GM23338 (cell line): Measurements from ENCODE around the gene GCNT2.

Experiments
- EZH2 ChIP-seq: fragments of 200-600 bp; sonication (generic); IDR thresholded peaks from one replicate; pipeline ENCODE4 v1.8.0; 2017; ENCODE audit warnings: antibody characterized with exemption, mild to moderate bottlenecking, low read depth; ENCODE audit not compliant: unreplicated experiment
- EZH2phosphoT487 ChIP-seq: fragments of 200-600 bp; sonication (generic); IDR thresholded peaks from one replicate; pipeline ENCODE4 v1.8.1; 2018; ENCODE audit warnings: antibody characterized with exemption; ENCODE audit not compliant: unreplicated experiment
- JUNB ChIP-seq: IDR thresholded peaks from one replicate; pipeline ENCODE4 v1.6.1; 2016; ENCODE audit warnings: antibody characterized with exemption; ENCODE audit not compliant: unreplicated experiment
- TF ChIP-seq, protein P1 (sequence below), 2 experiments: fragments of 200-600 bp in 1 of 2; sonication (generic) in 1 of 2; conservative IDR thresholded peaks; 2 replicates each; pipeline versions ENCODE4 v1.5.1 to v1.6.1; 2016 to 2017; ENCODE audit warnings: antibody characterized with exemption in 2 of 2, low read depth in 2 of 2, mild to moderate bottlenecking in 2 of 2, moderate library complexity in 1 of 2
- TF ChIP-seq, protein P2 (sequence below): IDR thresholded peaks from one replicate; pipeline ENCODE4 v1.6.1; 2018; ENCODE audit warnings: antibody characterized with exemption; ENCODE audit not compliant: unreplicated experiment

DNA sequence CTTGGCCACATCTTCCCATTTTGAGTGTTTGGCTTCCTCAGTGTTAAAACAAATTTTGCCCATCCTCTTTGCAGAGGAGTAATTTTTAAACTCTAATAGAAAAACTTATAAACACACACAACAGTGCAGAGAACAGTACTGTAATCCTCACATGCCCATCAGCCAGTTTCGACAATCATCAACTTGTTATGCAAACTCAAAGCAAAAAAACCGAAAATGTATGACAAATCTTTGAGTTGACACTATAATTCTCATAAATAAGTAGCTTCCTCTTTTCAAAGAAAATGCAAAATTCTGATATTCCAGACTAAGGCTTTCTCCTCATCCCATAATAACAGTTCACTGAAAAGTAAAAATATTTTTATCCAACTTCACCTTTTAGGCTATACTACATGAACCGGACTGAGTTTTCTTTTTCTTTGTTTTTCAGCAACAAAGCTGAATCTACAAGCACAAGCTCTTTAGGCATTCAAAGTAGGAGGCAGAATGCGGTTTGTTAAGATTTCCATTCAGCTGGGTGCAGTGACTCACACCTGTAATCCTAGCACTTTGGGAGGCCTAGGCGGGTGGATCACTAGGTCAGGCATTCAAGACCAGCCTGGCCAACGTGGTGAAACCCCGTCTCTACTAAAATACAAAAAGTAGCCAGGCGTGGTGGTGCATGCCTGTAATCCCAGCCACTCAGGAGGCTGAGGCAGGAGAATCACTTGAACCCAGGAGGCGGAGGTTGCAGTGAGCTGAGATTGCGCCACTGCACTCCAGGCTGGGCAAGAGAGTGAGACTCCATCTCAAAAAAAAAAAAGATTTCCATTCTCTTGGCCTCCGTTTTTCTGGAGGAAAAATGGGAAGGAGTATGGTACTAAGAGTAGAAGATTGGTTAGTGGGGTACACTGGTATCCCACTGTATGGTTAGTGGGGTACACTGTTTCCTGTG lies 74.8 kb downstream of the GCNT2 start:
- no peak for TF ChIP-seq EZH2
- TF ChIP-seq JUNB: no peak
- no peak for TF ChIP-seq EZH2phosphoT487
- TF ChIP-seq, protein P1, sequence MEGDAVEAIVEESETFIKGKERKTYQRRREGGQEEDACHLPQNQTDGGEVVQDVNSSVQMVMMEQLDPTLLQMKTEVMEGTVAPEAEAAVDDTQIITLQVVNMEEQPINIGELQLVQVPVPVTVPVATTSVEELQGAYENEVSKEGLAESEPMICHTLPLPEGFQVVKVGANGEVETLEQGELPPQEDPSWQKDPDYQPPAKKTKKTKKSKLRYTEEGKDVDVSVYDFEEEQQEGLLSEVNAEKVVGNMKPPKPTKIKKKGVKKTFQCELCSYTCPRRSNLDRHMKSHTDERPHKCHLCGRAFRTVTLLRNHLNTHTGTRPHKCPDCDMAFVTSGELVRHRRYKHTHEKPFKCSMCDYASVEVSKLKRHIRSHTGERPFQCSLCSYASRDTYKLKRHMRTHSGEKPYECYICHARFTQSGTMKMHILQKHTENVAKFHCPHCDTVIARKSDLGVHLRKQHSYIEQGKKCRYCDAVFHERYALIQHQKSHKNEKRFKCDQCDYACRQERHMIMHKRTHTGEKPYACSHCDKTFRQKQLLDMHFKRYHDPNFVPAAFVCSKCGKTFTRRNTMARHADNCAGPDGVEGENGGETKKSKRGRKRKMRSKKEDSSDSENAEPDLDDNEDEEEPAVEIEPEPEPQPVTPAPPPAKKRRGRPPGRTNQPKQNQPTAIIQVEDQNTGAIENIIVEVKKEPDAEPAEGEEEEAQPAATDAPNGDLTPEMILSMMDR (conservative IDR thresholded peaks at IDR 0.05; ENCODE audit: low read depth in 2 of 2): no peak
- TF ChIP-seq, protein P2, sequence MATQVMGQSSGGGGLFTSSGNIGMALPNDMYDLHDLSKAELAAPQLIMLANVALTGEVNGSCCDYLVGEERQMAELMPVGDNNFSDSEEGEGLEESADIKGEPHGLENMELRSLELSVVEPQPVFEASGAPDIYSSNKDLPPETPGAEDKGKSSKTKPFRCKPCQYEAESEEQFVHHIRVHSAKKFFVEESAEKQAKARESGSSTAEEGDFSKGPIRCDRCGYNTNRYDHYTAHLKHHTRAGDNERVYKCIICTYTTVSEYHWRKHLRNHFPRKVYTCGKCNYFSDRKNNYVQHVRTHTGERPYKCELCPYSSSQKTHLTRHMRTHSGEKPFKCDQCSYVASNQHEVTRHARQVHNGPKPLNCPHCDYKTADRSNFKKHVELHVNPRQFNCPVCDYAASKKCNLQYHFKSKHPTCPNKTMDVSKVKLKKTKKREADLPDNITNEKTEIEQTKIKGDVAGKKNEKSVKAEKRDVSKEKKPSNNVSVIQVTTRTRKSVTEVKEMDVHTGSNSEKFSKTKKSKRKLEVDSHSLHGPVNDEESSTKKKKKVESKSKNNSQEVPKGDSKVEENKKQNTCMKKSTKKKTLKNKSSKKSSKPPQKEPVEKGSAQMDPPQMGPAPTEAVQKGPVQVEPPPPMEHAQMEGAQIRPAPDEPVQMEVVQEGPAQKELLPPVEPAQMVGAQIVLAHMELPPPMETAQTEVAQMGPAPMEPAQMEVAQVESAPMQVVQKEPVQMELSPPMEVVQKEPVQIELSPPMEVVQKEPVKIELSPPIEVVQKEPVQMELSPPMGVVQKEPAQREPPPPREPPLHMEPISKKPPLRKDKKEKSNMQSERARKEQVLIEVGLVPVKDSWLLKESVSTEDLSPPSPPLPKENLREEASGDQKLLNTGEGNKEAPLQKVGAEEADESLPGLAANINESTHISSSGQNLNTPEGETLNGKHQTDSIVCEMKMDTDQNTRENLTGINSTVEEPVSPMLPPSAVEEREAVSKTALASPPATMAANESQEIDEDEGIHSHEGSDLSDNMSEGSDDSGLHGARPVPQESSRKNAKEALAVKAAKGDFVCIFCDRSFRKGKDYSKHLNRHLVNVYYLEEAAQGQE: no peak
